GM23248 (cell line): ENCODE data around the gene ANKMY2. TPM values are rescaled to one million over a fixed set of nuclear protein-coding genes. Genes with fewer than 3 reads are reported as not detected.
"Not testable (repeated sequence)": the region's sequence is repeated elsewhere in the genome, so short reads cannot be mapped to it uniquely, and the experiment has no call there.

Source experiments
- DNase-seq: peaks from one replicate; pipeline ENCODE4 v3.0.0-alpha.2; 2015
- H2AFZ ChIP-seq: fragments of 200-600 bp; sonication (generic); 2 replicates; pipeline ENCODE4 v1.6.1; 2016; ENCODE audit warnings: antibody characterized with exemption
- H3F3A ChIP-seq: fragments of 200-600 bp; sonication (generic); 2 replicates; pipeline ENCODE4 v1.6.1; 2016; ENCODE audit warnings: mild to moderate bottlenecking, antibody characterized with exemption, mixed run types; ENCODE audit not compliant: insufficient read depth
- H3K27ac ChIP-seq: fragments of 200-600 bp; sonication (generic); 2 replicates; pipeline ENCODE4 v1.5.1; 2016; ENCODE audit warnings: mild to moderate bottlenecking
- H3K27me3 ChIP-seq: fragments of 200-600 bp; sonication (generic); replicated peaks from 2 replicates; pipeline ENCODE4 v1.6.1; 2016; ENCODE audit warnings: mild to moderate bottlenecking; ENCODE audit not compliant: insufficient read depth
- H3K36me3 ChIP-seq: fragments of 200-600 bp; sonication (generic); 2 replicates; pipeline ENCODE4 v1.6.1; 2016; ENCODE audit warnings: low read depth, mild to moderate bottlenecking
- H3K4me1 ChIP-seq: fragments of 200-600 bp; sonication (generic); 2 replicates; pipeline ENCODE4 v1.6.1; 2016; ENCODE audit warnings: mild to moderate bottlenecking; ENCODE audit not compliant: insufficient read depth
- H3K4me2 ChIP-seq: fragments of 200-600 bp; sonication (generic); one replicate; pipeline ENCODE4 v1.6.1; 2016; ENCODE audit warnings: mild to moderate bottlenecking; ENCODE audit not compliant: unreplicated experiment
- H3K4me3 ChIP-seq: fragments of 200-600 bp; sonication (generic); 2 replicates; pipeline ENCODE4 v1.5.1; 2016; ENCODE audit warnings: mild to moderate bottlenecking
- H3K79me2 ChIP-seq: fragments of 200-600 bp; sonication (generic); 2 replicates; pipeline ENCODE4 v1.6.1; 2016; ENCODE audit warnings: mild to moderate bottlenecking; ENCODE audit not compliant: insufficient read depth
- H3K9ac ChIP-seq: fragments of 200-600 bp; sonication (generic); 2 replicates; pipeline ENCODE4 v1.6.1; 2016; ENCODE audit warnings: mild to moderate bottlenecking
- H3K9me2 ChIP-seq: fragments of 200-600 bp; sonication (generic); 2 replicates; pipeline ENCODE4 v1.6.1; 2016; ENCODE audit warnings: mixed run types, mild to moderate bottlenecking, moderate library complexity; ENCODE audit not compliant: insufficient read depth
- H3K9me3 ChIP-seq: fragments of 200-600 bp; sonication (generic); one replicate; pipeline ENCODE4 v1.6.1; 2017; ENCODE audit warnings: low read depth
- H4K20me1 ChIP-seq: fragments of 200-600 bp; sonication (generic); 2 replicates; pipeline ENCODE4 v1.6.0; 2016; ENCODE audit not compliant: insufficient read depth
- EZH2 ChIP-seq: fragments of 200-600 bp; sonication (generic); IDR thresholded peaks from 2 replicates; pipeline ENCODE4 v1.6.1; 2018; ENCODE audit warnings: antibody characterized with exemption, mild to moderate bottlenecking; ENCODE audit not compliant: insufficient read depth, poor library complexity, severe bottlenecking
- EZH2phosphoT487 ChIP-seq: fragments of 200-600 bp; sonication (generic); IDR thresholded peaks from 2 replicates; pipeline ENCODE4 v1.6.1; 2018; ENCODE audit warnings: antibody characterized with exemption, moderate library complexity, mild to moderate bottlenecking, low read depth; ENCODE audit not compliant: insufficient read depth
- WGBS, 2 experiments: methylation state at CpG; one replicate each; pipeline ENCODE4 v1.1.6; 2015 to 2017; ENCODE audit warnings: low lambda C conversion rate in 2 of 2, low coverage in 1 of 2; ENCODE audit errors: missing lambda C conversion rate in 2 of 2; 5-methylcytosine and 5-hydroxymethylcytosine counted together
- in situ Hi-C: fragments of 300-500 bp; cut with MboI; formaldehyde crosslinking; loops from 2 replicates; pipeline ENCODE4 v1.15.0; 2020
- polyA plus RNA-seq: library from polyadenylated mRNA; unstranded; fragments of >200 nt; fragmentation: Nextera tagmentation; extraction: Ambion mirVana; gene quantifications from 2 replicates; pipeline ENCODE4 v1.2.1, GENCODE V29; 2016
- total RNA-seq: library from RNA; depleted of rRNA; stranded (reverse); fragments of >200 nt; shearing (Covaris generic); gene quantifications from 2 replicates; pipeline ENCODE4 v1.2.3, GENCODE V29; 2014

The ANKMY2 gene
- total and polyA plus RNA-seq, 2 experiments from 2014 or later = 19.3 to 23.1 TPM

DNA sequence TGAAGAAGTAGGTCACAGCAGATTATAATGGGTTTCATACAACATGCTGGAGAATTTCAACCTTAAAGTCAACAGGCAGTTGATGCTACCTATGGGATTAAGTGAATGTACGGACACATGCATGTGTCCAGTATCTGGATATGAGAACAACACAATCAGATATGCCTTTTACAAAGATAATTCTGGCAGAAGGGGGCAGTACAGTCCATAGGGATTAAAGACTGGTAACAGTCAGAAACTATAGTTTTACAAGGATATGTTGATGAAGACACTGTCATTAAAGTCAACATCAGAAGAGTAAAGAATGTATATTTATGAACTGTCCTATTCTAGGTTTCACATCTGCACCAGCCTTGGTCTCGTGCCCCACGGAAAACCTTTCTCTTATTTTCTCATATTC lies 41.5 kb downstream of the ANKMY2 start:
- no peaks in the 10 kb centered on the region for H4K20me1 ChIP-seq
- peaks cover 43% of the 10 kb centered on the region for H3K36me3 ChIP-seq
- H3K79me2 ChIP-seq = no peaks in the 10 kb centered on the region
- no peak overlapping the region for H3K4me3 ChIP-seq
- H3K27ac ChIP-seq = no peak overlapping the region
- no peak overlapping the region for H3K4me2 ChIP-seq
- H3F3A ChIP-seq = no peaks in the 10 kb centered on the region
- H3K4me1 ChIP-seq = 0 out of 2 replicates have a peak, but pooled peaks cover 4% of the 10 kb centered on the region
- TF ChIP-seq EZH2phosphoT487 (no peak), EZH2 (no peak)
- WGBS, 2 experiments = 89 to 92% methylated on average over 3 of the region's 3 CpGs
- H3K9ac ChIP-seq = no peak overlapping the region
- H3K9me3 ChIP-seq = no peaks in the 10 kb centered on the region
- H2AFZ ChIP-seq = no peak overlapping the region
- in situ Hi-C loops = no loop called here
- peak; percentile 20 for DNase-seq
- H3K9me2 ChIP-seq = no peaks in the 10 kb centered on the region
- H3K27me3 ChIP-seq = no peaks in the 10 kb centered on the region

DNA sequence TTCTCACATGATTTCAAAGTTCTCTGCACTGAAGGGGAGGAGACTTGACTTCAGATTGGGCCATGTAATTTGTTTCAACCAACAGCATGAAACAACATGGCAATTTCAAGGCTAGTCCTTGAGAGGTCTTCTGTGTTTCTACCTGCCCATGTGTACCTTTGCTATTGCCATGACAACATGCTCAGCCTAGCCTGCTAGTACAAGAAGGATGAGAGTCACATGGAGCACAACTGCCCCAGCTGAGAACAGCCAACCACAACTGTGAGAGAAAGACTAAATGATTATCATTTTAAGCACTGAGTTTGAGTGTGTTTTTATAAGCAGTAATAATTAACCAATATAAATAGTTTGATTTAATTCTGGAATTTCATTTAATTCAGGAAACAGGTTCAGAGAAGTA lies 41.9 kb downstream of the ANKMY2 start:
- TF ChIP-seq EZH2 (no peak), EZH2phosphoT487 (no peak)
- no peaks in the 10 kb centered on the region for H3F3A ChIP-seq
- no peaks in the 10 kb centered on the region for H3K9me3 ChIP-seq
- no peak overlapping the region for H3K4me3 ChIP-seq
- no peaks in the 10 kb centered on the region for H3K9me2 ChIP-seq
- H3K9ac ChIP-seq = no peak overlapping the region
- H2AFZ ChIP-seq = no peak overlapping the region
- H3K27me3 ChIP-seq = no peaks in the 10 kb centered on the region
- H4K20me1 ChIP-seq = no peaks in the 10 kb centered on the region
- H3K4me2 ChIP-seq = no peak overlapping the region
- H3K36me3 ChIP-seq = peaks cover 42% of the 10 kb centered on the region
- no peak overlapping the region for H3K27ac ChIP-seq
- no peak for DNase-seq
- 0 out of 2 replicates have a peak, but pooled peaks cover 4% of the 10 kb centered on the region for H3K4me1 ChIP-seq
- H3K79me2 ChIP-seq = no peaks in the 10 kb centered on the region
- in situ Hi-C loops = no loop called here

DNA sequence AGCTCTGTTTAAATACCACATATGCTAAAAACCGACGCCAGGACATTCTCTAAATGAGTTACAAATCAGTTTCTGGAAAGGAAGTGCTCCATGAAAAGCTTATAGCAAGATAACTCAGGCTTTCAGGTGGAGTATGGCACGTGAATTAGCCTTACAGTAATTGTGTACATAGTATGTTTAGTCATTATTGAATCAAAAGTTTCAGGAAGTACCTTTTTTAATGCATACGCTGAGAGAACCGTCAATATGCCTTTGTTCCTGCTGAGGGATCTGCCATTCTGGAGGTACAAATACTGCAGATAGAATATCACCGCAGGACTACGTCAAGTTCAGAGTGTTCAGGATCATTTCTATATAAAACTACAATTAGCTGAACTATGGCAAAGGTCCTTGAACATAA lies 45.7 kb downstream of the ANKMY2 start:
- Histone ChIP-seq H3K36me3 (peaks cover 32% of the 10 kb centered on the region), H3F3A (no peaks in the 10 kb centered on the region), H3K4me1 (0 out of 2 replicates have a peak, but pooled peaks cover 4% of the 10 kb centered on the region), H3K79me2 (no peaks in the 10 kb centered on the region), H3K4me2 (no peak overlapping the region), H3K9me3 (no peaks in the 10 kb centered on the region), H2AFZ (no peak overlapping the region), H3K27me3 (no peaks in the 10 kb centered on the region), H3K27ac (no peak overlapping the region), H3K9ac (no peak overlapping the region), H3K9me2 (no peaks in the 10 kb centered on the region), H3K4me3 (no peak overlapping the region), H4K20me1 (no peaks in the 10 kb centered on the region)
- TF ChIP-seq EZH2phosphoT487 (no peak), EZH2 (no peak)
- 95 to 97% methylated on average over 7 of the region's 7 CpGs for WGBS, 2 experiments
- DNase-seq = no peak
- in situ Hi-C loops = no loop called here

DNA sequence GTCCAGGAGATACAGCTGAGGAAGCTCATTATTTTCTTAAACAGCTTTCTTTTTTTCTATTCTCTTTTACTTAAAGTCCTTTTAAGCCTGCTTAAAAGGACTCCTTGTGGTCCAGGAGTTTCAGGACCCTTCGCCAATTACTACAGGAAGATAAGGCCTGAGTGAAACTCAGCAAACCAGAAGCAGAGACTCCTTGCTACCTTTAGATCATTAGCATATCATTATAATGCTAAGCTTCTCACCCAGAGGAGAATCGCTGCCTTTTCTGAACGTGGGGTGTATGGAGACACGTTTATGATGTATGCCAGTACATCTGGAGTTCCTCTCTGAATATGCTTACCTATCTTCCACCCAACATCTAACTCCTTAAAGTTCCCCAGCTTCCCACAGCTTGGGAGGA lies 47.5 kb downstream of the ANKMY2 start:
- H3K9me2 ChIP-seq = no peaks in the 10 kb centered on the region
- H3K9me3 ChIP-seq = no peaks in the 10 kb centered on the region
- in situ Hi-C loops = no loop called here
- H3K4me1 ChIP-seq = 0 out of 2 replicates have a peak, but pooled peaks cover 4% of the 10 kb centered on the region
- 41 to 50% methylated on average over 4 of the region's 4 CpGs for WGBS, 2 experiments
- DNase-seq = no peak
- no peak overlapping the region for H3K4me3 ChIP-seq
- no peaks in the 10 kb centered on the region for H4K20me1 ChIP-seq
- H3K79me2 ChIP-seq = no peaks in the 10 kb centered on the region
- H3K9ac ChIP-seq = no peak overlapping the region
- H3K27ac ChIP-seq = no peak overlapping the region
- no peaks in the 10 kb centered on the region for H3F3A ChIP-seq
- no peak overlapping the region for H3K4me2 ChIP-seq
- no peak for TF ChIP-seq EZH2
- H3K27me3 ChIP-seq = no peaks in the 10 kb centered on the region
- H3K36me3 ChIP-seq = peaks cover 26% of the 10 kb centered on the region; the same call in 1 of the 2 replicates
- no peak overlapping the region for H2AFZ ChIP-seq

DNA sequence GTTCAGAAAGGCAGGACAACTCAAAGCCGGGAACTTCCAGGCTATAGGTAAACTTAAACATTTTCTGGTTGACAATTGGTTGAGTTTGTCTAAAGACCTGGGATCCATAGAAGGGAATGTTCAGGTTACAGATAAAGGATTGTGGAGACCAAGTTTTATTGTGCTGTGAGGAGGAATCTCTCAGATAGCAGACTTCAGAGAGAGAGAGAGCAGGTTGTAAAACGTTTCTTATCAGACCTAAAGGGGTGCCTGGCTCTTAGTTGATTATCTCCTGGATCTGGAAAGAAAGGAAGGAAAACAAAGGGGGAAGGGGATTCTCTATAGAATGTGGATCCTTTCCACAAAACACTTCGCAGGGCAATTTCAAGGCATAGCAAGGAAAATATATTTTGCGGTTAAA lies 50.0 kb downstream of the ANKMY2 start:
- H3K27me3 ChIP-seq, H4K20me1 ChIP-seq, H3K9me3 ChIP-seq, H3F3A ChIP-seq, H3K9ac ChIP-seq, H3K4me3 ChIP-seq, H3K79me2 ChIP-seq, DNase-seq, H3K27ac ChIP-seq, H3K9me2 ChIP-seq, in situ Hi-C loops, H2AFZ ChIP-seq, H3K4me1 ChIP-seq, H3K4me2 ChIP-seq: not testable (repeated sequence)
- H3K36me3 ChIP-seq = peaks cover 11% of the 10 kb centered on the region; the same call in 1 of the 2 replicates
- WGBS, 2 experiments = 68 to 69% methylated on average over 4 of the region's 4 CpGs
